ENCODE data around the gene AS3MT.

AS3MT gene

DNA sequence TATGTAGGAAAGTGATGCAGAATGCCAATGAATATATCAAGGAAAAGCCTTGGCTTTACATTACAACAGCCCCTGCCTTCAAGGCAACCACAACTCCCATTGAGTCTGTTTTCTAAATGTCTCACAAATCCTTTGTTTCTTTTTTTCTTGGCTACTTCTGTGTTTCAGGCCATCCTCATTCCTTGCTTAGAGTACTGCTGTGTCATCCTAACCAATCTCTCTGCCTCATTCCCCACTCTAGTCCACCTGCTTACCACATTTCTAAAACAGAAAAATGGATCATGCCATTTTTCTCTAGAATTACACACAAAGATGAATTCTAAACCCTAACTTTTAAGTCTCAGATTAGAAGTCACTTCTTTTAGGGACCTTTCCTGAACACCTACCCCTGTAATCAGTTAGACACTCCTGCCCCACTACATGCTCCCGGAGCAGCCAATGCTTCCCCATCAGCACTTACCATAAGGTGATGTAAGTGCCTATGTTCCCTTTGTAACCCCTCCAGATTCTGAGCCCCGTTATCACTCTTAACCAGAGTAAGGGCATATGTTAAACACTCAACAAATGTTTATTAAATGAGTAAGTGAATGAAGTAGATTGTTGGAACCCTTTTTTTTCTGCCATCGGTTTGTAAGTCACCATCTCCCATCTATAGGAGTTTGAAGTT lies 12.4 kb upstream of the AS3MT start:
- TF ChIP-seq, protein P1, sequence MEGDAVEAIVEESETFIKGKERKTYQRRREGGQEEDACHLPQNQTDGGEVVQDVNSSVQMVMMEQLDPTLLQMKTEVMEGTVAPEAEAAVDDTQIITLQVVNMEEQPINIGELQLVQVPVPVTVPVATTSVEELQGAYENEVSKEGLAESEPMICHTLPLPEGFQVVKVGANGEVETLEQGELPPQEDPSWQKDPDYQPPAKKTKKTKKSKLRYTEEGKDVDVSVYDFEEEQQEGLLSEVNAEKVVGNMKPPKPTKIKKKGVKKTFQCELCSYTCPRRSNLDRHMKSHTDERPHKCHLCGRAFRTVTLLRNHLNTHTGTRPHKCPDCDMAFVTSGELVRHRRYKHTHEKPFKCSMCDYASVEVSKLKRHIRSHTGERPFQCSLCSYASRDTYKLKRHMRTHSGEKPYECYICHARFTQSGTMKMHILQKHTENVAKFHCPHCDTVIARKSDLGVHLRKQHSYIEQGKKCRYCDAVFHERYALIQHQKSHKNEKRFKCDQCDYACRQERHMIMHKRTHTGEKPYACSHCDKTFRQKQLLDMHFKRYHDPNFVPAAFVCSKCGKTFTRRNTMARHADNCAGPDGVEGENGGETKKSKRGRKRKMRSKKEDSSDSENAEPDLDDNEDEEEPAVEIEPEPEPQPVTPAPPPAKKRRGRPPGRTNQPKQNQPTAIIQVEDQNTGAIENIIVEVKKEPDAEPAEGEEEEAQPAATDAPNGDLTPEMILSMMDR (IDR thresholded peaks at IDR 0.05): no peak

DNA sequence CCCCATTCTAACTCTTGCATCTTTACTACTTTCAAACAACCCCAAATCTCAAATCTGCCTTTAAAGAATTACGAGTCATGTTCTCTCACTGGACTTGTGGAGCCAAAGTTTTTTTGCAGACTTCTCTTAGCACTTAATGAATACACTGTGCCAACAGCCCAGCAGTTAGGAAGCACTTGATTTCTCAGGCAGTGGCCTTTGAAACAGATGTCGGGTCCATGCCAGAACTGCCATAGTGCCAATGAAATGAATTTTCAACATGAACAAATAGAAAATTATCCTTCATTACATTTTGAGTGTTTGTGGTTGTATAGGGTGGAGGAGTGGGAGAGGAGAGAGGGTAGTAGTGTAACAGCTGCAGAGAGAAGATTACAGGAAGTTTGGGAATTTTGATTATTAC lies 9.4 kb upstream of the AS3MT start:
- TF ChIP-seq, protein P1 (IDR thresholded peaks at IDR 0.05): no peak

DNA sequence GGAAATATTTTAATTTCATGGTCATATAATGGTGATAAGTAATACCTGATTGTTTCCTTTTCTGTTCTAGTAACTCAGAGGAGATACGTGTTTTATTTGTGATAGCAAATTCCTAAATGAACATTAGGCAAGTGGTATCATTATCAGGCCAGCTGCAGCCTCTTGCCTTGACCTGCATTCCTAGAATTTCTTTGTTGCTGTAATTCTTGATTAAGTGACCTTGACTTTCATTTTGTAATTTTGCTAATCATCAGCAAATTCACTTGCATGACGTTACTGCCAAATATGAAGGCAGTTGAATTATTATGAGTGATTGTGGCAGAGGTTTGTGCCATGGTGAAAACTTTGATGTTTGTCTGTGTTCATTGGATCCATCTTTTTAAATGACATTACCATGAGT lies 5.6 kb upstream of the AS3MT start:
- TF ChIP-seq, protein P1 (IDR thresholded peaks at IDR 0.05): no peak

DNA sequence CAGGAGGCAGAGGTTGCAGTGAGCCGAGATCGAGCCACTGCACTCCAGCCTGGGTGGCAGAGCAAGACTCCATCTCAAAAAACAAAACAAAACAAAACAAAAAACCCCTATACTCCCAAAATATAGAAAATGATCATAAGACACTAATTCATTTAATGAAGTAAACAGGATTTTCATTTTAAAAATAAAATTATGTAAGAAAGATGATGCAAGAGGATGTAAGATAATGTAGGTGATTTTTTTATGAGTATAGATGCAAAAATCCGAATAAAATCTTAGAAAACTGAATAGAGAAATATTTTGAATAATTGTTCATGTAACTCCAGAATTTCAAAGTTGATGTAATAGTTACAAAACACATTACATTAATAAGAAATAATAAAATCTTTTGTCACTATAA lies 3.6 kb upstream of the AS3MT start:
- TF ChIP-seq, protein P1 (IDR thresholded peaks at IDR 0.05): no peak

DNA sequence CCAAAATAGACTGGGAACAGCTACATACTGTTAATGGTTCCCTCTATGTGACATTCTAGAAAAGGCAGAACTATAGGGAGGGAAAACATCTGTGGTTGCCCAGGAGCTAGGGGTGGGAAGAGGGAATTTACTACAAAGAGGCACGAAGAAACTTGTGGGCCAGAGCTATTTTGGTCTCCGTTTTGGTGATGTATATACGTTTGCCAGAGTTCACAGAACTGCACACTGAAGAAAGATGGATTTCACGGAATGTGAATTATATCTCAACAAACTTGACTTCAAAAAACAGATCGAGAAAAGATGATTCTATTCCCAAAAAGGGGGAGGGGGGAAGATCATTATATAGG lies 386 bp upstream of the AS3MT start:
- TF ChIP-seq, protein P1 (IDR thresholded peaks at IDR 0.05): no peak

DNA sequence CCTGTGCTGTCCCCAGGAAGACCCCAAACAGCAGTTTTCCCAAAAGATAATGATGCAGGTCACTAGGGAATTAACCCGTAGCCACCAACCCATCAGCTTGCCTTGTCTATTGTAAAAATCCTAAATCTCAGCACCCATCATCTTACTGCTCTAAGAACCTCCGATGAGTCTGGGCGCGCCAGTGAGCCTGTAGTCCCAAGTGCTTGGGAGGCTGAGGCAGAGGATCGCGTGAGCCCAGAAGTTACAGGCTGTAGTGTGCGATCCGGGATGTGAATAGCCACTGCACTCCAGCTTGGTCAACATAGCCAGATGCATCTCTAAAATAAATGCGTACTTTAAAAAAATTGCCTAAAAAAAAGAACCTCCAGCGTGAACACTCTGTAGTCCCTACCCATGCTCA lies 951 bp downstream of the AS3MT start:
- TF ChIP-seq, protein P1 (IDR thresholded peaks at IDR 0.05): no peak

DNA sequence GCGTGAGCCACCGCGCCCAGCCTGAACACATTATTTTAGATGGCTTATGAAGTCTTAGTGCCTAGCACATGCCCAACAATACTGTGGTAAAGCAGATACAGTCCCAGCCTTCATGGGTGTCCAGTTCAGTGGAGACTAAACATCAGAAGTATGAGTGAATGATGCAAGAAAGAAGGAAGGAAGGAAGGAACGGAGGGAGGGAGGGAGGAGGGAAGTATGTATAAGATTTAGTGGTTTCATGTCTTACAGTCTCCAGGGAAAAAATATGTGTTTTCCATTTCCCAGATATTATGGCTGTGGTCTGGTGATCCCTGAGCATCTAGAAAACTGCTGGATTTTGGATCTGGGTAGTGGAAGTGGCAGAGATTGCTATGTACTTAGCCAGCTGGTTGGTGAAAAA lies 2.9 kb downstream of the AS3MT start:
- TF ChIP-seq, protein P1 (IDR thresholded peaks at IDR 0.05): no peak

DNA sequence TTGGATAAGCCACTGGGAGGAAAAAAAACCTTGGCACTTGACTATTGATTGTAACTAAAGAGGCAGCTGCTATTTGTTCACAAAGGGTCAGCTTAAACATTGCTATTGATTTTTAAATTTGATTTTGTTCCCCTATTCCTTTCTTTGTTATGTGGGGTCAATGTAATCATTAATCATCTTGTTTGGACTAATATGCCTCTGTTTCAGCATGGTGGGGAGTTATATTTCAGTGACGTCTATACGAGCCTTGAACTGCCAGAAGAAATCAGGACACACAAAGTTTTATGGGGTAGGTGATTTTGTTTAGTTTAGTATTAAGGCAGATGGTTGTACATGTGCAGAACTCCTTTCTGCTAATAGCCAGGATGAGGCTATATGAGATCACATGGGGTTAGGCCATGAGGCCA lies 7.5 kb downstream of the AS3MT start:
- TF ChIP-seq, protein P1 (IDR thresholded peaks at IDR 0.05): no peak

Data from LNCAP (cell line).